B cell (primary cell): ENCODE data around the gene BRSK2. TPM values are rescaled to one million over a fixed set of nuclear protein-coding genes. Genes with fewer than 3 reads are reported as not detected.

Experiments
- ATAC-seq: fragments of 200-7000 bp; cut with Tn5 transposase; one replicate; pipeline ENCODE4 v1.10.0; 2021; ENCODE audit warnings: low read depth, mild to moderate bottlenecking, moderate number of reproducible peaks, moderate library complexity
- CTCF ChIA-PET: fragments of 350-600 bp; sonication (Branson Sonifier 250); formaldehyde crosslinking; loops from one replicate; lab custom pipeline; 2021; ENCODE audit warnings: antibody characterized with exemption, inconsistent platforms; lab: Charles Lee
- POLR2A ChIA-PET: fragments of 350-600 bp; sonication (Branson Sonifier 250); formaldehyde crosslinking; loops from one replicate; lab custom pipeline; 2021; ENCODE audit warnings: antibody characterized with exemption; lab: Charles Lee
- DNase-seq: peaks from one replicate; pipeline ENCODE4 v3.0.0; 2013
- H2AFZ ChIP-seq: 2 replicates; pipeline ENCODE4 v1.6.1; 2012; ENCODE audit warnings: mild to moderate bottlenecking, low read depth, low read length; ENCODE audit not compliant: insufficient read depth, poor library complexity, severe bottlenecking
- H3K27ac ChIP-seq, 2 donors: 1 replicate in 1 of 2; 2 replicates in 1 of 2; pipeline ENCODE4 v1.5.1; 2012 to 2013; ENCODE audit warnings: low read length in 2 of 2, mild to moderate bottlenecking in 2 of 2, moderate library complexity in 1 of 2
- H3K27me3 ChIP-seq, 4 experiments: fragments of 200-600 bp in 1 of 4; sonication (generic) in 1 of 4; replicated peaks in 1 of 4; 1 replicate in 2 of 4; 2 replicates in 2 of 4; pipeline versions ENCODE4 v1.6.1 to v1.7.0; 2013 to 2016; ENCODE audit warnings: low read length in 3 of 4, mild to moderate bottlenecking in 2 of 4, mixed read lengths in 1 of 4, moderate library complexity in 1 of 4; ENCODE audit not compliant: insufficient read depth in 4 of 4, control insufficient read depth in 3 of 4; ENCODE audit errors: control extremely low read depth in 1 of 4
- H3K36me3 ChIP-seq, 2 experiments: replicated peaks in 1 of 2; 1 replicate in 1 of 2; 2 replicates in 1 of 2; pipeline versions ENCODE4 v1.6.1 to v1.7.1; 2013; ENCODE audit warnings: low read length in 1 of 2; ENCODE audit not compliant: insufficient read depth in 2 of 2, control insufficient read depth in 1 of 2; ENCODE audit errors: control extremely low read depth in 1 of 2, extremely low read depth in 1 of 2
- H3K4me1 ChIP-seq, 2 donors: fragments of 200-600 bp in 1 of 2; sonication (generic) in 1 of 2; 1 replicate in 1 of 2; 2 replicates in 1 of 2; pipeline versions ENCODE4 v1.5.1 to v1.6.1; 2013 to 2017; ENCODE audit warnings: low read length in 2 of 2; ENCODE audit not compliant: control insufficient read depth in 2 of 2, insufficient read depth in 2 of 2
- H3K4me2 ChIP-seq: replicated peaks from 2 replicates; pipeline ENCODE3; 2012; ENCODE audit warnings: mild to moderate bottlenecking, low read depth, low read length; ENCODE audit not compliant: poor library complexity, severe bottlenecking
- H3K4me3 ChIP-seq, 5 experiments: fragments of 200-600 bp in 1 of 5; sonication (generic) in 1 of 5; 1 replicate in 3 of 5; 2 replicates in 2 of 5; pipeline versions ENCODE4 v1.5.1 to v1.7.0; 2011 to 2016; ENCODE audit warnings: low read length in 4 of 5, mild to moderate bottlenecking in 4 of 5, low read depth in 2 of 5, control low read depth in 1 of 5, moderate library complexity in 1 of 5; ENCODE audit not compliant: insufficient read depth in 1 of 5; ENCODE audit errors: control extremely low read depth in 1 of 5, extremely low read depth in 1 of 5
- H3K79me2 ChIP-seq: fragments of 200-600 bp; sonication (generic); one replicate; pipeline ENCODE4 v1.6.0; 2016; ENCODE audit warnings: low read length; ENCODE audit not compliant: control insufficient read depth, insufficient read depth
- H3K9ac ChIP-seq: fragments of 200-600 bp; sonication (generic); 2 replicates; pipeline ENCODE4 v1.6.1; 2017; ENCODE audit warnings: mild to moderate bottlenecking, low read length, moderate library complexity
- H3K9me3 ChIP-seq, 3 donors: one replicate each; pipeline versions ENCODE4 v1.6.1 to v1.7.1; 2013; ENCODE audit warnings: low read length in 2 of 3; ENCODE audit not compliant: control insufficient read depth in 2 of 3, insufficient read depth in 1 of 3; ENCODE audit errors: control extremely low read depth in 1 of 3
- H4K20me1 ChIP-seq: 2 replicates; pipeline ENCODE4 v1.6.0; 2012; ENCODE audit warnings: mild to moderate bottlenecking, low read length; ENCODE audit not compliant: insufficient read depth, control insufficient read depth, poor library complexity, severe bottlenecking
- H3K27ac Mint-ChIP-seq: one replicate; pipeline ENCODE4 v1.8.0; 2021; ENCODE audit warnings: mixed read lengths
- H3K27me3 Mint-ChIP-seq: one replicate; pipeline ENCODE4 v1.8.0; 2021; ENCODE audit warnings: mixed read lengths
- H3K4me1 Mint-ChIP-seq: one replicate; pipeline ENCODE4 v1.8.0; 2021; ENCODE audit warnings: mixed read lengths
- H3K4me3 Mint-ChIP-seq: one replicate; pipeline ENCODE4 v1.8.0; 2021; ENCODE audit warnings: mixed read lengths
- H3K9me3 Mint-ChIP-seq: one replicate; pipeline ENCODE4 v1.8.0; 2022; ENCODE audit warnings: mixed read lengths; ENCODE audit not compliant: insufficient read depth
- EZH2 ChIP-seq: IDR thresholded peaks from 2 replicates; pipeline ENCODE4 v1.6.1; 2012; ENCODE audit warnings: borderline replicate concordance, low read depth, mild to moderate bottlenecking, moderate library complexity, low read length; ENCODE audit not compliant: insufficient read depth, poor library complexity, severe bottlenecking
- WGBS: methylation state at CpG from one replicate; pipeline ENCODE4 v1.1.5; 2013; ENCODE audit warnings: missing lambda C conversion rate; ENCODE audit not compliant: insufficient coverage; 5-methylcytosine and 5-hydroxymethylcytosine counted together
- intact Hi-C: fragments of 100-400 bp; cut with micrococcal nuclease; formaldehyde crosslinking; loops from one replicate; pipeline ENCODE4 v1.10.0; 2022
- polyA plus RNA-seq: library from polyadenylated mRNA; depleted of rRNA; stranded (reverse); fragments of >200 nt; gene quantifications from 2 replicates; pipeline ENCODE4 v1.2.3, GENCODE V29; 2012
- total RNA-seq, 2 donors: library from RNA; stranded (reverse); fragments of 120-200 nt in 1 of 2; gene quantifications; 1 replicate in 1 of 2; 2 replicates in 1 of 2; pipeline versions ENCODE4 v1.2.3 to v1.2.4, GENCODE V29; 2013 to 2022
- TF ChIP-seq, protein P1 (sequence below): fragments of 200-600 bp; IDR thresholded peaks from one replicate; pipeline ENCODE4 v1.8.0; 2022; ENCODE audit warnings: antibody characterized with exemption, mild to moderate bottlenecking

Gene BRSK2
- total and polyA plus RNA-seq, 2 donors (not counting 1 experiment from before 2014, with no cell fraction given) = 0.51 to 0.79 TPM

DNA sequence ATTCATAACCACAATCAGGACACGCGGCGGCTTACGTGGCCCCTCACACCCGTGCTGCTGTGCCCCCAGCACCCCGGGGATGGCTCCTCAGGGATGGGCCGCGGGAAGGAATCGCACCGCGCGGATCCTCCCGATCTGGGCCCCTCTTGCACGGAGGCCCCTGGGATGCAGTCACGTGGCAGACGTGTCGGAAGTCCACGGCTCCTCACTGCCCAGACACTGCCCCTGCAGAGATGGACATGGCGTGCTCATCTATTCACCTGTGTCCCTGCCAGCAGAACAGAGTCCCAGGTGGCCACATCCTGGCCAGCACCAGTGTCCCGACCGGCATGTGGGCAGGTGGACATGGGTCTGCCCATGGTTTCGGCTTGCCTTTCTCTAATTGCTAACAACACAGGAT is 84.1 kb downstream of the BRSK2 start:
- CTCF ChIA-PET = no interaction called here
- H3K4me3 ChIP-seq = no peak overlapping the region
- WGBS = 99% methylated on average over 21 of the region's 22 CpGs
- H3K4me1 Mint-ChIP-seq = no peaks in the 10 kb centered on the region
- no peaks in the 10 kb centered on the region for H3K4me1 ChIP-seq
- intact Hi-C loops = no loop called here
- no peak overlapping the region for H3K9ac ChIP-seq
- POLR2A ChIA-PET = no interaction called here
- no peak overlapping the region for H3K27ac ChIP-seq
- DNase-seq (no peak), ATAC-seq (no peak)
- no peaks in the 10 kb centered on the region for H3K9me3 ChIP-seq
- H2AFZ ChIP-seq = no peak overlapping the region
- TF ChIP-seq EZH2 = no peak
- TF ChIP-seq, protein P1, sequence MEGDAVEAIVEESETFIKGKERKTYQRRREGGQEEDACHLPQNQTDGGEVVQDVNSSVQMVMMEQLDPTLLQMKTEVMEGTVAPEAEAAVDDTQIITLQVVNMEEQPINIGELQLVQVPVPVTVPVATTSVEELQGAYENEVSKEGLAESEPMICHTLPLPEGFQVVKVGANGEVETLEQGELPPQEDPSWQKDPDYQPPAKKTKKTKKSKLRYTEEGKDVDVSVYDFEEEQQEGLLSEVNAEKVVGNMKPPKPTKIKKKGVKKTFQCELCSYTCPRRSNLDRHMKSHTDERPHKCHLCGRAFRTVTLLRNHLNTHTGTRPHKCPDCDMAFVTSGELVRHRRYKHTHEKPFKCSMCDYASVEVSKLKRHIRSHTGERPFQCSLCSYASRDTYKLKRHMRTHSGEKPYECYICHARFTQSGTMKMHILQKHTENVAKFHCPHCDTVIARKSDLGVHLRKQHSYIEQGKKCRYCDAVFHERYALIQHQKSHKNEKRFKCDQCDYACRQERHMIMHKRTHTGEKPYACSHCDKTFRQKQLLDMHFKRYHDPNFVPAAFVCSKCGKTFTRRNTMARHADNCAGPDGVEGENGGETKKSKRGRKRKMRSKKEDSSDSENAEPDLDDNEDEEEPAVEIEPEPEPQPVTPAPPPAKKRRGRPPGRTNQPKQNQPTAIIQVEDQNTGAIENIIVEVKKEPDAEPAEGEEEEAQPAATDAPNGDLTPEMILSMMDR = no peak
- no peak overlapping the region for H3K4me3 Mint-ChIP-seq
- H3K79me2 ChIP-seq = no peaks in the 10 kb centered on the region
- H3K9me3 Mint-ChIP-seq = no peaks in the 10 kb centered on the region
- no peak overlapping the region for H3K27ac Mint-ChIP-seq
- H3K36me3 ChIP-seq = peaks cover 0 to 67% of the 10 kb centered on the region in 2 experiments
- H3K27me3 ChIP-seq = no peaks in the 10 kb centered on the region
- H3K27me3 Mint-ChIP-seq = no peaks in the 10 kb centered on the region
- peaks cover under 1% of the 10 kb centered on the region for H4K20me1 ChIP-seq
- no peak overlapping the region for H3K4me2 ChIP-seq

GRCh38 chr11:1475841-1476240 is 86.1 kb downstream of the BRSK2 start:
- H3K9ac ChIP-seq = no peak overlapping the region
- Mint-ChIP-seq H3K4me1 (no peaks in the 10 kb centered on the region), H3K9me3 (no peaks in the 10 kb centered on the region), H3K27me3 (no peaks in the 10 kb centered on the region), H3K4me3 (no peak overlapping the region), H3K27ac (no peak overlapping the region)
- no peaks in the 10 kb centered on the region for H3K4me1 ChIP-seq
- TF ChIP-seq, protein P1 = no peak
- no peak for TF ChIP-seq EZH2
- CTCF ChIA-PET = no interaction called here
- H2AFZ ChIP-seq = no peak overlapping the region
- H3K27me3 ChIP-seq = no peaks in the 10 kb centered on the region
- 97% methylated on average over 8 of the region's 12 CpGs for WGBS
- ATAC-seq = no peak
- intact Hi-C loops = no loop called here
- no peak for DNase-seq
- POLR2A ChIA-PET = no interaction called here
- H3K9me3 ChIP-seq = no peaks in the 10 kb centered on the region
- H3K36me3 ChIP-seq = peaks cover 0 to 77% of the 10 kb centered on the region in 2 experiments
- H3K79me2 ChIP-seq = no peaks in the 10 kb centered on the region
- H3K4me2 ChIP-seq = no peak overlapping the region
- H3K27ac ChIP-seq = no peak overlapping the region
- peaks cover 19% of the 10 kb centered on the region for H4K20me1 ChIP-seq
- no peak overlapping the region for H3K4me3 ChIP-seq
